Ovary (tissue), 3 donors: ENCODE data around the gene ZNF236.

Experiments used
- CTCF ChIP-seq, 3 donors: fragments of 450-650 bp in 2 of 3; fragments of 200-600 bp in 1 of 3; IDR thresholded peaks; one replicate each; pipeline versions ENCODE4 v1.5.1 to v1.8.0; 2016 to 2022; ENCODE audit warnings: antibody characterized with exemption in 3 of 3, mild to moderate bottlenecking in 1 of 3
- EP300 ChIP-seq: sonication (generic); formaldehyde crosslinking; IDR thresholded peaks from one replicate; pipeline ENCODE4 v1.6.1; 2017; ENCODE audit warnings: antibody characterized with exemption
- POLR2A ChIP-seq: fragments of 450-650 bp; IDR thresholded peaks from one replicate; pipeline ENCODE4 v1.6.1; 2017; ENCODE audit warnings: antibody characterized with exemption, mild to moderate bottlenecking, moderate library complexity
- donor health status: DM: no; HTN: no; CAD: no.

- TF ChIP-seq CTCF (IDR thresholded peaks at IDR 0.05) (no peak), POLR2A (no peak), EP300 (no peak)
These were observed 27.8 kb downstream of the ZNF236 start for GRCh38 chr18:76850112-76850511.
